WTC11 (cell line): ENCODE measurements around the gene ZNF827. TPM values are rescaled to one million over a fixed set of nuclear protein-coding genes. Genes with fewer than 3 reads are reported as not detected.

Source experiments
- ATAC-seq: fragments of 200-7000 bp; cut with Tn5 transposase; 2 replicates; pipeline ENCODE4 v1.10.0; 2021; ENCODE audit warnings: mild to moderate bottlenecking, moderate library complexity
- CTCF ChIA-PET: fragments of 300-600 bp; sonication (Branson Sonifier 250); formaldehyde crosslinking; loops from one replicate; lab custom pipeline; 2021; ENCODE audit warnings: antibody characterized with exemption; lab: Charles Lee
- POLR2A ChIA-PET: fragments of 350-600 bp; sonication (Branson Sonifier 250); formaldehyde crosslinking; loops from one replicate; lab custom pipeline; 2021; ENCODE audit warnings: antibody characterized with exemption; lab: Charles Lee
- DNase-seq: peaks from one replicate; pipeline ENCODE4 v3.0.0; 2021; ENCODE audit warnings: low spot score
- H3K27ac Mint-ChIP-seq: 2 replicates; pipeline ENCODE4 v1.8.0; 2021; ENCODE audit warnings: mixed read lengths
- H3K27me3 Mint-ChIP-seq: 2 replicates; pipeline ENCODE4 v1.8.0; 2021; ENCODE audit warnings: low read depth, mild to moderate bottlenecking, moderate library complexity, mixed read lengths
- H3K36me3 Mint-ChIP-seq: 2 replicates; pipeline ENCODE4 v1.8.0; 2021; ENCODE audit warnings: mixed read lengths
- H3K4me1 Mint-ChIP-seq: 2 replicates; pipeline ENCODE4 v1.8.0; 2022; ENCODE audit warnings: mixed read lengths
- H3K4me3 Mint-ChIP-seq: 2 replicates; pipeline ENCODE4 v1.8.0; 2021; ENCODE audit warnings: mild to moderate bottlenecking, moderate library complexity, mixed read lengths
- H3K9me3 Mint-ChIP-seq: 2 replicates; pipeline ENCODE4 v1.8.0; 2021; ENCODE audit warnings: mixed read lengths
- AFF4 ChIP-seq: sonication (generic); formaldehyde crosslinking; IDR thresholded peaks from 2 replicates; pipeline ENCODE4 v1.8.1; 2023; ENCODE audit warnings: mild to moderate bottlenecking, missing genetic modification reagents, borderline replicate concordance
- E2F5 ChIP-seq: sonication (generic); formaldehyde crosslinking; IDR thresholded peaks from 2 replicates; pipeline ENCODE4 v1.8.1; 2022; ENCODE audit warnings: mild to moderate bottlenecking, moderate library complexity, missing genetic modification reagents
- ELF4 ChIP-seq: sonication (generic); formaldehyde crosslinking; IDR thresholded peaks from 2 replicates; pipeline ENCODE4 v1.8.1; 2022; ENCODE audit warnings: low read depth, mild to moderate bottlenecking, moderate library complexity, missing genetic modification reagents
- IRF2 ChIP-seq: sonication (generic); formaldehyde crosslinking; IDR thresholded peaks from 2 replicates; pipeline ENCODE4 v1.8.0; 2022; ENCODE audit warnings: low read depth, missing genetic modification reagents, borderline replicate concordance
- NR2C2 ChIP-seq: sonication (generic); formaldehyde crosslinking; IDR thresholded peaks from 2 replicates; pipeline ENCODE4 v1.8.0; 2022; ENCODE audit warnings: mild to moderate bottlenecking, missing genetic modification reagents
- RELA ChIP-seq: sonication (generic); formaldehyde crosslinking; IDR thresholded peaks from 2 replicates; pipeline ENCODE4 v1.8.1; 2022; ENCODE audit warnings: missing genetic modification reagents, mild to moderate bottlenecking, borderline replicate concordance
- SP1 ChIP-seq: sonication (generic); formaldehyde crosslinking; conservative IDR thresholded peaks from 2 replicates; pipeline ENCODE4 v1.8.1; 2022; ENCODE audit warnings: missing genetic modification reagents
- TCF7 ChIP-seq: sonication (generic); formaldehyde crosslinking; IDR thresholded peaks from 2 replicates; pipeline ENCODE4 v1.8.0; 2022; ENCODE audit warnings: mild to moderate bottlenecking, low read depth, missing genetic modification reagents, moderate library complexity
- ZNF121 ChIP-seq: sonication (generic); formaldehyde crosslinking; IDR thresholded peaks from 2 replicates; pipeline ENCODE4 v1.8.0; 2023; ENCODE audit warnings: missing genetic modification reagents
- ZNF138 ChIP-seq: sonication (generic); formaldehyde crosslinking; conservative IDR thresholded peaks from 2 replicates; pipeline ENCODE4 v1.8.1; 2022; ENCODE audit warnings: mild to moderate bottlenecking, moderate library complexity, missing genetic modification reagents
- ZNF232 ChIP-seq: sonication (generic); formaldehyde crosslinking; IDR thresholded peaks from 2 replicates; pipeline ENCODE4 v1.8.0; 2022; ENCODE audit warnings: mild to moderate bottlenecking, missing genetic modification reagents
- ZNF416 ChIP-seq: fragments of 250-450 bp; sonication (Bioruptor Pico); IDR thresholded peaks from 2 replicates; pipeline ENCODE4 v1.9.0; 2021; ENCODE audit warnings: mild to moderate bottlenecking, inconsistent platforms
- ZNF512 ChIP-seq: sonication (generic); formaldehyde crosslinking; IDR thresholded peaks from 2 replicates; pipeline ENCODE4 v1.8.1; 2022; ENCODE audit warnings: missing genetic modification reagents, borderline replicate concordance
- ZNF532 ChIP-seq: fragments of 250-450 bp; sonication (Bioruptor Pico); IDR thresholded peaks from 2 replicates; pipeline ENCODE4 v1.9.0; 2021; ENCODE audit warnings: mild to moderate bottlenecking, borderline replicate concordance
- total RNA-seq: library from RNA; stranded (reverse); gene quantifications from 3 replicates; pipeline ENCODE4 v1.2.3, GENCODE V29; 2021
- TF ChIP-seq, protein P1 (sequence below): sonication (generic); formaldehyde crosslinking; IDR thresholded peaks from 2 replicates; pipeline ENCODE4 v1.8.0; 2023; ENCODE audit warnings: missing genetic modification reagents
- TF ChIP-seq, protein P2 (sequence below): sonication (generic); formaldehyde crosslinking; IDR thresholded peaks from 2 replicates; pipeline ENCODE4 v1.8.1; 2023; ENCODE audit warnings: mild to moderate bottlenecking, moderate library complexity, missing genetic modification reagents
- TF ChIP-seq, protein P3 (sequence below): fragments of 200-600 bp; IDR thresholded peaks from 2 replicates; pipeline ENCODE4 v1.8.0; 2022; ENCODE audit warnings: antibody characterized with exemption

ZNF827 gene
- total RNA-seq, 1 experiment from 2014 or later = 25.6 TPM

GRCh38 chr4:145773581-145774234, 164.9 kb downstream of the ZNF827 start (continued):
- TF ChIP-seq, protein P1, sequence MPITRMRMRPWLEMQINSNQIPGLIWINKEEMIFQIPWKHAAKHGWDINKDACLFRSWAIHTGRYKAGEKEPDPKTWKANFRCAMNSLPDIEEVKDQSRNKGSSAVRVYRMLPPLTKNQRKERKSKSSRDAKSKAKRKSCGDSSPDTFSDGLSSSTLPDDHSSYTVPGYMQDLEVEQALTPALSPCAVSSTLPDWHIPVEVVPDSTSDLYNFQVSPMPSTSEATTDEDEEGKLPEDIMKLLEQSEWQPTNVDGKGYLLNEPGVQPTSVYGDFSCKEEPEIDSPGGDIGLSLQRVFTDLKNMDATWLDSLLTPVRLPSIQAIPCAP (CRISPR knock-in tag) = no peak

DNA sequence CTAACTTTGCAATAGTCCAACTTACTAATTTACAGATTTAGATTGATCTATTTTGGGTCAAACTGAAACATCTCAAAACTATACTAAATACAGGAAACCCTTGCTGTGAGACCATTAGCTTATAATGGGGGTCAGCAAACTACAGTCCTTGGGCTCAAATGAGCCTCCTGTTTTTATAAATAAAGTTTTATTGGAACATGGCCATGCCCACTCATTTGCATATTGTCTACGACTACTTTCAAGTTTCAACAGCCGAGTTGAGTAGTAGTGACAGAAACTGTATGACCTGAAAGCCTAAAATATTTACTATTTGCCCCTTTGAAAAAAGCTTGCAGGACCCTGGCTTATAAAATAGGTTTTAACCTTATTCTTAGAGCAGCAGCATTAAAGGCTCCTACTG, 166.3 kb downstream of the ZNF827 start:
- Mint-ChIP-seq H3K4me3 (no peak overlapping the region), H3K9me3 (no peaks in the 10 kb centered on the region), H3K4me1 (peaks cover 18% of the 10 kb centered on the region), H3K27ac (peak overlapping the region; percentile 91; the same call in 1 of the 2 replicates), H3K27me3 (no peaks in the 10 kb centered on the region)
- ATAC-seq = no peak
- no peak for DNase-seq
- CTCF ChIA-PET = no interaction called here
- POLR2A ChIA-PET = no interaction called here
- no peak for TF ChIP-seq ZNF232 (CRISPR knock-in tag)
- TF ChIP-seq SP1 (CRISPR knock-in tag) = no peak
- TF ChIP-seq, protein P2, sequence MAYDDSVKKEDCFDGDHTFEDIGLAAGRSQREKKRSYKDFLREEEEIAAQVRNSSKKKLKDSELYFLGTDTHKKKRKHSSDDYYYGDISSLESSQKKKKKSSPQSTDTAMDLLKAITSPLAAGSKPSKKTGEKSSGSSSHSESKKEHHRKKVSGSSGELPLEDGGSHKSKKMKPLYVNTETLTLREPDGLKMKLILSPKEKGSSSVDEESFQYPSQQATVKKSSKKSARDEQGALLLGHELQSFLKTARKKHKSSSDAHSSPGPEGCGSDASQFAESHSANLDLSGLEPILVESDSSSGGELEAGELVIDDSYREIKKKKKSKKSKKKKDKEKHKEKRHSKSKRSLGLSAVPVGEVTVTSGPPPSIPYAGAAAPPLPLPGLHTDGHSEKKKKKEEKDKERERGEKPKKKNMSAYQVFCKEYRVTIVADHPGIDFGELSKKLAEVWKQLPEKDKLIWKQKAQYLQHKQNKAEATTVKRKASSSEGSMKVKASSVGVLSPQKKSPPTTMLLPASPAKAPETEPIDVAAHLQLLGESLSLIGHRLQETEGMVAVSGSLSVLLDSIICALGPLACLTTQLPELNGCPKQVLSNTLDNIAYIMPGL (CRISPR knock-in tag) = no peak
- TF ChIP-seq, all 79 proteins: peak for 0
- peaks cover 48% of the 10 kb centered on the region for H3K36me3 Mint-ChIP-seq

- H3K36me3 Mint-ChIP-seq = peaks cover 59% of the 10 kb centered on the region
- TF ChIP-seq TCF7 (CRISPR knock-in tag) (no peak), ZNF121 (no peak), NR2C2 (CRISPR knock-in tag) (no peak), ZNF138 (CRISPR knock-in tag) (no peak), ZNF512 (CRISPR knock-in tag) (no peak), ELF4 (CRISPR knock-in tag) (no peak), ZNF416 (no peak), ZNF532 (CRISPR knock-in tag) (no peak), E2F5 (no peak), SP1 (CRISPR knock-in tag) (no peak), IRF2 (no peak), AFF4 (no peak), RELA (CRISPR knock-in tag) (no peak)
- TF ChIP-seq, protein P3, sequence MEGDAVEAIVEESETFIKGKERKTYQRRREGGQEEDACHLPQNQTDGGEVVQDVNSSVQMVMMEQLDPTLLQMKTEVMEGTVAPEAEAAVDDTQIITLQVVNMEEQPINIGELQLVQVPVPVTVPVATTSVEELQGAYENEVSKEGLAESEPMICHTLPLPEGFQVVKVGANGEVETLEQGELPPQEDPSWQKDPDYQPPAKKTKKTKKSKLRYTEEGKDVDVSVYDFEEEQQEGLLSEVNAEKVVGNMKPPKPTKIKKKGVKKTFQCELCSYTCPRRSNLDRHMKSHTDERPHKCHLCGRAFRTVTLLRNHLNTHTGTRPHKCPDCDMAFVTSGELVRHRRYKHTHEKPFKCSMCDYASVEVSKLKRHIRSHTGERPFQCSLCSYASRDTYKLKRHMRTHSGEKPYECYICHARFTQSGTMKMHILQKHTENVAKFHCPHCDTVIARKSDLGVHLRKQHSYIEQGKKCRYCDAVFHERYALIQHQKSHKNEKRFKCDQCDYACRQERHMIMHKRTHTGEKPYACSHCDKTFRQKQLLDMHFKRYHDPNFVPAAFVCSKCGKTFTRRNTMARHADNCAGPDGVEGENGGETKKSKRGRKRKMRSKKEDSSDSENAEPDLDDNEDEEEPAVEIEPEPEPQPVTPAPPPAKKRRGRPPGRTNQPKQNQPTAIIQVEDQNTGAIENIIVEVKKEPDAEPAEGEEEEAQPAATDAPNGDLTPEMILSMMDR = no peak
Measured at GRCh38 chr4:145770124-145770523, 168.5 kb downstream of the ZNF827 start.

More at GRCh38 chr4:145770124-145770523, 168.5 kb downstream of the ZNF827 start:
- Mint-ChIP-seq H3K27ac (peak overlapping the region; percentile 82; the same call in 1 of the 2 replicates), H3K9me3 (no peaks in the 10 kb centered on the region), H3K4me3 (no peak overlapping the region), H3K27me3 (no peaks in the 10 kb centered on the region), H3K4me1 (peaks cover 13% of the 10 kb centered on the region)
- DNase-seq (no peak), ATAC-seq (no peak)
- POLR2A ChIA-PET = no interaction called here
- CTCF ChIA-PET = no interaction called here
